ENCODE data around the gene HHIPL2.

Gene HHIPL2

DNA sequence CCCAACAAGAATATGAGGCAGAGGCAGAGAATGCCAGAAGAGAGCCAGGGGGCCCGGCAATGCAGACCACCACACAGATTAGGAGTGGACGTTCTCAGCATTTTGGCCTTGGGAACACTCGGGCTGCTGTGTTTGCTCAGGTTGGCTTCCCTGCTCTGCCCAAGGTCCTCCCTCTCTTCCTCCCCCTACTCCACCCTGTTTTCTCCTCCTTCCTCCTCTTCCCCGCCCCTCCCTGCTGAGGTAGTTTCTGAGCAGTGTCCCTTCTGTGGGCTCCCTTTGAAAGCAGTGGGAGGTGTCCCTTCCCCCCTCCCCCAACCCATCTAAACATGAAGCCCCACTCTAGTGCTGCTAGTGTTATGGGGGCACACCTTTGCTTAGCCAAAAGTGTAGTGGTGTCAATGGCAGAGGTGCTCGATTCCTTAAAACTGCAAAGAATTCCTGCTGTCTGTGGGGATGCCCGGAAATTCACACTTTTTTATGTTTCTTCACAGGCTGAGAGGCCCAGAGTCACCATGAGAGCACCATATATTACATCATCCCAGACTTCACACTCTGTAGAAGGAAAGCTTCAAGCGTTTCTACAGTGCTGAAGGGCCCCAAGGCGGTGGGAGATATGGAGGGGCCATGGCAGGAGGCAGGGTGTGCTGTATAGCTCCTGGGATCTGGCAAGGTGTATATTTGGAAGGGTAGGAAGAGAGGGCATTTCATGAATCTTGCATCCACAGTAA is at the start of gene HHIPL2:
Gene HHIPL2, minus strand, starts transcription at position 161 of the 728 bp plus-strand sequence. Its CDS starts 60 bp downstream, at position 101.
- DNase-seq: no peak

DNA sequence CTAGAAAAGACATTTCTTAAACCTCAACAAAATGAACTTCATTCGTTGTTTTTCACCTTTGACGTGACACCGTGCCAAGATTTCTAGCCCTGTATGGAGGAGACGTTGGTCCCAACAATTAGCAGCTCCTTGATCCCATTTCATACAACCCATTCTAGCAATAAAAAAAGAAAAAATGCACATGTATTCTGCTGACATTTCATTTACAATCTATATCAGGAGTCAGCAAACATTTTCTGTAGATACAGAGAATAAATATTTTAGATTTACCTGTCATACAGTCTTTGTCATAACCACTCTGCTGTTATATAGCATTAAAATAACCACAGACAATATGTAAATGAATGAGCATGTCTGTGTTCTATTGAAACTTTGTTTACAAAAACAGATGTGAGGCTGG is 48.8 kb upstream of the HHIPL2 start:
- no peak for DNase-seq

DNA sequence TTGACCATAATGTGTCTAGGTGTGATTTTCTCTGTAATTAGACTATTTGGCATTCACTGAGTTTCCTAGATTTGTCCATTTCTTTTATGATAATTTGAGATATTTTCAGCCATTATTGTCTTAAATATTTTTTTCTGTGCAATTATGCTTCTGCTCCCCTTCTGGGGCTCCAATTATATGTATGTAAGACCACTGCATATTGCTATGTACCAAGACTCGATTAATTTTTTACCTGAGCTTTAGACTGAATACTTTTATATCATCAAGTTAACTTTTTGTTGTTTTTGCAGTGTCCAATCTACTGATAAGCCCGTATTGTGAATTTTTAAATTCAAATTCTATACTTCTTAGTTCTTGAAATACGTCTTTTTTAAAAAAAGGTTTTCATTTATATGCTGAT is 46.9 kb upstream of the HHIPL2 start:
- no peak for DNase-seq

DNA sequence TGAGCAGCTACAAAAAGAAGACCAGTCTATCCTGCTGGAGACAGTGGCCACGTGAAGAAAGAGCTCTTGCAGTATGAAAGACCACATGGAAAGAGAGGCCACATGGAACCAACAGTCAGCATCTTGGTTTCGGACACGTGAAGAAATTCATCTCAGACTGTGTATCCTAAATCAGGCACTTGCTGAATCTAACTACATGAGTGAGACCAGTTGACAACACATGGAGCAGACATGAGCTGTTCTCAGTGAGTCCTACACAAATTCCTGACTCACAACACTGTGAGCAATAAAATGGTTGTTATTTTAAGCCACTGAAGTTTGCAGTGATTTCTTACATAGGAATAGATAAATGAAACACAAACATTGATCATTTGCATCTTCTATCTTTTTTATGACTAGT is 44.3 kb upstream of the HHIPL2 start:
- DNase-seq: no peak

DNA sequence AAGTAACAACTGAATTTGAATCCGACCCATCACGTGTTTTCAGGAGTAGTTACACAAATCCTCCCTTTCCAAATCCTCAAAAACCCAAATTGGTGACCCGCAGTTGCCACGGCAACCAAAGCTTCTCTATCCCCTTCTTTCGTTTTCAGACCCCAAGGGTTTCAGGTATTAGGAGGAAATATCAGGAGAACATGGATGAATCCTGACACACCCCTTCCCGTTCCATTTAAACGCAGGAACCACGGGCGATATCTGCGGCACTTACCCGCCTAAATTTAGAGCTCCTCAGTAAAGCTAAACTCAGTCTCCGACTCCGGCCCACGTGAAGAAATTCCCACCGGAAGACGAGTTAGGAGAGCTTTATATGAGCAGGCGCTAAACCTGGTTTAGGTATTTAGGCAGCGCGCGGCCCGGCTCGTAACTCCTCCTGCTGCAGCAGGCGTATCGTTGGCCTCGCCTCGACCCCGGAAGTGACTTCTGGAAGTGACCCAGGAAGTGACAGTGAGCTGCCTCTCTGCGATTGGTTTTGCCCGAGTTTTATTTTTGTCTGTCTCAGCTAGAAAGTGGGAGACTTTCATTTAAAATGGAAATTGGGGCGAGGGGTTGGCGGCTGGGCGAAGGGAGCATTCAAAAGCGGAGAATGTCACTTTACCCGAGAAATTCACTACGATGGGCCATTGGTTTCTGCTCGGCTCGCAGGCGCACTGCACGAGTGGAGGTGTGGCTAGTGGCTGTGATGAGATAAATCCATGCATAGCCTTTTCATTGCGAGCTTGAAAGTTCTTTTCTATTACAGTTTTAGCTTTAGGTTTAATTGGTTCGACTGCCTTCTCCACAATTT is 41.8 kb upstream of the HHIPL2 start, which contains the start of gene TAF1A:
Gene TAF1A, minus strand, starts transcription at position 472 of the 841 bp plus-strand sequence.
- DNase-seq: peak; percentile 86

DNA sequence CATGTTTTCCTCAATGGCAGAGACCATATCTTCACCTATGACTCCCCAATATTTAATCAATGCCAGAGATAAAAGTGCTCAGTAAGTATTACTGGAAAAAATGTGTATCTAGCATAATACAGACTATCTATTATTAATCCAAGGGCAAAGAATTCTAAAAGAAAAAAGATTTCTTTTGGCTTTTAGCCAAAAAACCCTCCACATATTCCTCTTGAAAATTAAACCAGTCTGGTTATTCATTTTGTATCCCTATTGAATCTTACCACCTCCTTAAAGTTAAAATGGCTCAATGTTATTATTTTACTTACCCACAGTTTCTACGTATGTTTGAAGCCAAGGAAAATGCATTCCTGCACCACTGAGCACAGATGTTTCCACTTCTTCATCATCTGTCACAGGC is 40.2 kb upstream of the HHIPL2 start:
- DNase-seq: no peak

DNA sequence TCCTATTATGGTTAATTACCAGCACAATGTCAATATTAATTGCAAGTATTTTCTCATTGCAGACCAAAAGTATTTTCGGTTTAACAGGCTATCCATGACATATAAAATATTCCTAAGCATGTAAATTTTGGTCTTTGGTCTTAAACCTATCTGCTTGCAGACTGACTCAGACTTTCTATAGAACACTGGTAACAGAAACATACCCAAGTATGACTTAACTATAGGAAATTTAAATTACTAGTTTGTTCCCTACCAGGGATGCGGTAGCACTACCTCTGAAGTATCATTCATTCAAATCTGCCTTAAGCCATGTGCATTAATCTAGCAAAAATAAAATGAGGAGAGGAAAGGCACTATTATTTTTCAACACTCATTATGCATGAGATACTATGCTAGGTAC is 38.9 kb upstream of the HHIPL2 start:
- no peak for DNase-seq

DNA sequence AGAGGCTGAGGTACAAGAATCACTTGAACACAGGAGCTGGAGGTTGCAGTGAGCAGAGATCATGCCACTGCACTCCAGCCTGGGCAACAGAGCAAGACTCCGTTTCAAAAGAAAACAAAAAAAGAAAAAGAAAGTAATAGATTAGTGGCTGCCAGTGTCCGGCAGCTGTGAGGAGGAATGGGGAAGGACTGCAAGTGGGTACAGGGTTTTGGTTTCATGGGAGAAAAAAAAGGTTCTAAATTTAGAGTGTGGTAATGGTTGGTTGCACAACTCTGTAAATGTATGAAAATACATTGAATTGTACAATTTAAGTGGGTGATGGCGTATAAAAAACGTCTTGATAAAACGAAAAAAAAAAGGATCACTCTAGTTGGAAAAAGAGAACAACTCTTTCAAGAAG is 35.2 kb upstream of the HHIPL2 start:
- DNase-seq: no peak

DNA sequence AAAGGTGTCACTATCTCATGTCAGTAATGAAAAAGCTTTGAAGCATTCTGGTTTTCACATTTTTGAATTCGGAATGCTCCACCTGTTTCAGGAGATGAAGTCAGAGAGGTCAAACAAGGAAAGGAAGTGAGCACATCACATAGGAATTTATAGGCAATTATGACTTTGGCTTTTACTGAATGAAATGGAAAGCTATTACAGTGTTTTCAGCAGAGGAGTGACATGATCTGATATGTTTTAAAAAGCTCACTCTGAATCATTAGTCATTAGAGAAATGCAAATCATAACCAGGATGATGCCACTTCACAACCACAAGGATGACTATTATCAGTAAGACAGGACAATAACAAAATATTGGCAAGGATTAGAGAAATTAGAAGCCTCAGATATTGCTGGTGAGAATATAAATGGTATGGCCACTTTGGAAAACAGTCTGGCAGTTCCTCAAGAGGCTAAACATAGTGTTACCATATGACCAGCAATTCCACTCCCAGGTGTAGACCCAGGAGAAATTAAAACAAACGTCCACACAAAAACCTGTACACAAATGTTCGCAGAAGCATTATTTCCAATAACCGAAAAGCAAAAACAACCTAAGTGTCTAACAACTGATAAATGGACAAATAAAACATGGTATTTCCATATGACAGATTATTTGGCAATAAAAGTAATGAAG is 34.3 kb upstream of the HHIPL2 start:
- DNase-seq: no peak

DNA sequence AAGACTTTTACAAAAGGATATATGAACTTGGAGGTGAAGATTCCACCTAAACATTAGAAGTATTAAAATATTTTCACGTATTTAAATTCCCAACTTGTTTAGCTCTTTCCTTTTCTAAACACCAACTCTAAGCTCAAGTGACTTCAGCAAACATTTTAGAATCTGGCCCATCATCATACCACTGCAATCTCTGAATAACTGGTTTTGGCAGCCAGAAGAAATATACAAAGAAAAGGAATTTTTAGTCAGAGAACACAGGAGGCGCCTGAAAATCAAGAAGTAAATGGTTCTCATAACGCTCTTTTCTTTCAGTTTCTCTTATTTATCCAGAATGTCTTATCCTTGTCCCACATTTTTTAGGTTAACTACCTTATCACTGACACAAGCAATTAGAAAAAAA is 31.4 kb upstream of the HHIPL2 start:
- DNase-seq: no peak

DNA sequence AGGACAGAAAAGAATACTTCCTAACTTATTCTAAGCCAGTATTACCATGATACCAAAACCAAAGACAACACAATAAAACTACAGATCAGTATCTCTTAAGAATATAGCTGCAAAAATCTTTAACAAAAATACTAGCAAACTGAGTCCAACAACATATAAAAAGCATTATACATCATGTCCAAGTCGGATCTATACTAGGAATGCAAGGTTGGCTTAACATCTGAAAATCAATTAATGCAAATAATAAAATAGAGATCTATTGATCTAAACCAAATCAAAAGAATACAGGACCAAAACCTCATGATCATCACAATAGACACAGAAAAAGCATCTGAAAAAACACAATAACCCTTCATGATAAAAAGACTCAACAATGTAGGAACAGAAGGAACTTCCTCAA is 22.9 kb upstream of the HHIPL2 start:
- no peak for DNase-seq

DNA sequence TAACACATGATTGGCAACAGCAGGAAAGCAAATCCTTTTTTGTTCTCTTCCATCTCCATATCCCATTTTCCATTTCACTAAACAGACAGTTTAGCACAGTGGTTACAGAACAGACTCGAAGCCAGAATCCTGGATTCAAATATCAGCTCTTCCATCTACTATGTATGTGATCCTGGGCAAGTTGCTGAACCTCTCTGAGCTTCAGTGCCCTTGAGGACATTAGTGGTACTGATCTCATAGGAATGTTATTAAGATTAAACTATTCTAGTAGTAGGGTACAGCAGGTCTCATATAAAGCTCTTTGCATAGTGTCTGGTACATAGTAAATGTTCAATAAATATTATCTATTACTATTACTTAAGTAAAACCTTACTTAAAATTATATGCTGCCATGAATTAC is 13.8 kb upstream of the HHIPL2 start:
- no peak for DNase-seq

DNA sequence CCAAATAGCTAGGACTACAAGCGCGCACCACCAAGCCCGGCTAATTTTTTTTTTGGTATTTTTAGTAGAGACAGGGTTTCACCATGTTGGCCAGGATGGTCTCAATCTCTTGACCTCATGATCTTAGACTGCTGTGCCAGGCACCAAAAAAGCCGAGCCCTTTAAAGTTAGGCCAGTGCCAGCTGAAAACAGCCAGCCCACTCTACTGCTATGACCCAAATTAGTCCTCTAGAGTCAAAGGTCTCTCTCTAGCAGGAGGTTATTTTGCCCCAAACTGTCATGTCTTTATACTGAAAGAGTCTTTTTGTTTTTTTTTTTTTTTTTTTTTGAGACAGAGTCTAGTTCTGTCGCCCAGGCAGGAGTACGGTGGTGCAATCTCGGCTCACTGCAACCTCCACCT is 9.7 kb upstream of the HHIPL2 start:
- no peak for DNase-seq

DNA sequence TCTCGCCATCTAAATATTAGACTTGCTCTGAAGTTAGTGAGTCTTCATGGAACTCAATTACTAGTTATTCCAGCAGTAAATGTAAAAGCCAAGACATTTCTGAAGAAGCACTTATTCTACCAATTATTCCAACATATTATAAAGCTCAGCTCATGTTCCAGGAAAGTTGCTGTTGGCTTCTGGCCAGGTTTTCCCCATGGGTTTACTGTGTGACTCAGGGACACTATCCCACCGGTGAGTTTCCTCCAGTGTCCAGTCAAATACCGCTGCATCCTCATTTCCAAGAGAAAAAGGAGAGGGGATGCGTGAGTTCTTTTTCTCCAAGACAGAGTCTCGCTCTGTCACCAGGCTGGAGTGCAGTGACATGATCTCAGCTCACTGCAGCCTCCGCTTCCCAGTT is 9.2 kb upstream of the HHIPL2 start:
- DNase-seq: no peak

DNA sequence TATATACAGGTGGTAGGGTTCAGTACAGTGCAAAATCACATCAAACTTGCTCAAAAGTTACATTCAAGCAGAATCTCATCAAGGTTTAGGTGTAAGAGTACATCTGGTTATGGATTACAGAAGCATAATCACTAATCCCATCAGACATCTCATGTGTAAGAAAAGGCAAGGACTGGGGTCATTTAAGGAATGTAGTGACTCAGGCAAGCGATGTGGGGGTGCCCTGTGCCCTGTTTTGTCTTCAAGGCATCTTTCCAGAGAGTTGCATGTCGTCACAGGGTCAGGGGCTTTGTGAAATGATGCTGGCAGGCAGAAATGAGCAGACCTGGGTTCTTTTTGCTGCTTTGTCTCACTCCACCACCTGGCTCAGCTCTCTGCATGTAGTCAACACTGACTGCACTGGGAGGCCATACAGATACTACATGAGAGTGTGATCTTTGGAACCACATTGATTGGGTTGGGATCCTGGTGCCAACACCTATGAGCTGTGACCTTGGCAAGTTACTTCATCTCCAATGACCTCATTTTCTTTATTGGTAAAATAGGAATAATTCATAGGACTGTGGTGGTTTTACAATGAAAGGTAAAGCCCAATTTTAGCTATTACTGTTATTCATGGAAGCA is 8.2 kb upstream of the HHIPL2 start:
- no peak for DNase-seq

DNA sequence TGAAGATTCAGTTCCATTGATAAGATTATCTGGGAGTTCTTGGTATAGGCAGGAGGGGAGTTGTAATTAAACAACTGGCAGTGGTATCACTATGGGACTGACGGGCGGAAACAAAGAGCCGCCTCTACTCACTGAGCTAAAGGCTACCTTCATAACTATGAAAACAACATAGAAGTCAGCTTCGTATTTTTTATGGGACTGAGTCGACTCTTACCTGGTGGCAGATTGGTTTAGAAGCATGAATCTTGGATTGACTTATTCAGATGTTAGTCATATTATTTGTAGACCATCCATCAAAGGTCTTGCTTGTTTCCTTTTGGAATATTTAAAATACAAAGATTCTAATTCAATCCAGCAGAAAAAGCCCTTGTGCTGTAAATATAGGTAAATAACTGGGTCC is 6.3 kb upstream of the HHIPL2 start:
- DNase-seq: no peak

DNA sequence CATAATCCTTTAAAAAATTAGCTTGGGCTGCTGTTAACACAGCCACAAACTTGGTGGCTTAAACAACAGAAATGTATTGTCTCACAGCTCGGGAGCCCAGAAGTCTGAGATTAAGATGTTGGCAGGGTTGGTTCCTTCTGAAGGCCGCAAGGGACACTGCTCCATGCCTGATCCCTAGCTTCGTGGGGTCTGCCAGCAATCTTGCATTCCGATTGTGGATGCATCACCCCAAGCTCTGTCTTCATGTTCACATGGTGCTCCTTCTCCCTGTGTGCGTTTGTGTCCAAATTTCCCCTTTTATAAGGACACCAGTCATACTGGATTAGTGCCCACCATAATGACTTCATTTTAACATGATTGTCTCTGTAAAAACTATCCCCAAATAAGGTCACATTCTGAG is 5.0 kb upstream of the HHIPL2 start:
- DNase-seq: no peak

DNA sequence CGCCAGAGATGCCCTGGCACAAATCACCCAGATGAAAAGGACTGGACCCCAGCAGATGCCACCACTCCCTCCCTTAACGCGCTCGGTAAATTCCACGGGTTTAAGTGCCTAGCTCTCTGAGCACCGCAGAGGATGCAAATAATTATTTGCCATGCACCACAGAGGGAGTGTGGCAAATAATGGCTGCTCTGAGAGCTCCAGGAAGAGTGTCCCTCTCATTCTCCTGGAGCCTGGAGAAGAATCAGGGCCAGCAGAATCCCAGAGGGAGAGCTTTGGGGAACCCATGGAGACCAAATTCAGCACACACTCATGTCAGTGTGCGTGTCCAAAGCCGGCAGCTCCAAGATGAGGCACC is 667 bp downstream of the HHIPL2 start:
- DNase-seq: no peak

DNA sequence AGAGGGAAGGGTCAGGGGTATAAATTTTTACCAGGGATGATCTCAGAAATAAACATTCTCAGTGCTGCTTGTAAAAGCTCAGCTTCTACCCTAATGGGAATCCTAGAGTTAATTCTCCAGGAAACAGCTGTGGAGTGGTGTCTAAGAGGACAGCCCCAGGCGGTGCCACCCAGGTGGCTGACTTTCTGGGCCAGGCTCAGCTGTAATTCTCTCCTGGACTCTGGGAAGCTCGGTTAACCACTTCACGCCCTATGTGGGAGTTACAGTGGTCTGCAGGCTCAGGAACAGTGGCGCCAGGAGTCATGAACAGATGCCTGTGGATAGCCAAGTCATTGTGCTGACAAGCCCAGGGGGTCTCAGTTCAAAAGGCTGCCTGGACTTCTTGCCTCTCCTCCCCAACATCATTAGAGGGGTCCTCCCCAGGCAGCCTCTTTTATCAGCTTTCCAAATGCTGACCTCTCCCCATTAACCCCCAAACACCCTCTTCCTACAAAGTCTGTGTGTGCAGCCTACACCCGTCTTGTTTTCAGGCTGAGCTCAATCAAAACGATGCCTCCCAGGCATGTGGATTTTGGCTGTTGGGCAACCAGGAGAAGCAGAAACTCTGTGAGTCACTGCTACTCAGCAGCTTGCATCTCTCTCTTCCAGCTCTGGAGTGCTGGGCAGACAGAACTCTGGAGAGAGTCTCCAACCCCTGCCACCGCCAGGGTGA is 1.2 kb downstream of the HHIPL2 start:
- no peak for DNase-seq

DNA sequence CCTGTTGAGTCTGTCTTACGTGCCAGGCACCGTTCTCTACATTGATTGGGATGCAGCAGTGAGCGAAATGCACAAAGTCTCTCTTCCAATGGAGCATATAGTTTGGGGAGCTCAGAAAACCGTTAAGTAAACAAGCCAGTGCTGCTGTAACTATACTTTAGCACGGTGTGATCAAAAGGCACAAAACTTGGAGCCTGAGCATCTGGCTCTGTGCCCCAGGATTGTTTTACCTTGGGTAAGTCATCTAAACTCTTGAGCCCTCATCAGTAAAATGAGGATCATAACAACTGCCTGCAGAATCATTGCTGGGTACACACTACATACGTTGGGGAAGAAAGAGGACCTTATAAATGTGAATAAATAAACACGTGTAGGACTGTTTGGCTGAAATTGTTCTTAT is 1.8 kb downstream of the HHIPL2 start:
- no peak for DNase-seq

DNA sequence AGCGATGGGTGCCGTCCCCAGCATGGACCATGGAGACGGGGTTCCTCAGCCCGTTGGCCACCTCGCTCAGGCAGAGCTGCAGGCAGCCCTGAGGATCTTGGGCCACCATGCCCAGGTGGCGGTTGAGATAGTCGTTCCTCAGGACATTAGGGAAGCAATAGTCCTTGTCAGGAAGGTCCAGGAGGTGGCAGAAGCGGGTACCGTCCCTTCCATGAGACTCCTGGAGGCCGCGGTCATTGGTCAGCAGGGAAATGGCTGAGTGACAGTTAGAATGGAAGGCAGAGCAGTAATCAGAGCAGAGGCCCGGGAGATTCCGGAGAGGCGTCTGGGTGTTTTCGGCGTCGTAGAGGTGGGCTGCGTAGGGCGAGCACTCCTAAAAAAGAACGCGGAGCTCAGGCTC is 4.1 kb downstream of the HHIPL2 start:
- no peak for DNase-seq

DNA sequence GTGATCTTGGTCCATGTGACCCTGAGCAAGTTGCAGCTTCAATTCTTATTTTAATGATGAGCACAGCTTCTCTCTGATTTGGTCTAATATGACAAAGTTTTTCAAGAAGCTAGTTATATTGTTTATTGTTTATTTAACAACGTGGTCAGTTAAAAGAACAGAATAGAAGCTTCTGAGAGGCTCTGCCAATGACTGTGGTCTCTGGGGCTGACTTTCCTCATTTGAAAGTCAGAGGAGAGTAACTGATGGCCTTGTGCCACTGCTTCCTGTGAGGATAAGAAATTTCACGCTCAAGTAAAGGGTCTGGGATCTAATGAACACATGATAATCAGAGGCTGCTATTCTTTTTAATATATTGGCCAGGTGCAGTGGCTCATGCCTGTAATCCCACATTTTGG is 7.3 kb downstream of the HHIPL2 start:
- no peak for DNase-seq
